Pons (tissue), 1 donor: ENCODE measurements around the gene IL10.
"Not testable (repeated sequence)": the region's sequence is repeated elsewhere in the genome, so short reads cannot be mapped to it uniquely, and the experiment has no call there.

Source experiments
- DNase-seq: peaks from one replicate; pipeline ENCODE4 v3.0.0-alpha.2; 2016; ENCODE audit warnings: low spot score

Gene IL10

GRCh38 chr1:206793620-206794019 lies 21.3 kb upstream of the IL10 start:
- DNase-seq, result no peak

DNA sequence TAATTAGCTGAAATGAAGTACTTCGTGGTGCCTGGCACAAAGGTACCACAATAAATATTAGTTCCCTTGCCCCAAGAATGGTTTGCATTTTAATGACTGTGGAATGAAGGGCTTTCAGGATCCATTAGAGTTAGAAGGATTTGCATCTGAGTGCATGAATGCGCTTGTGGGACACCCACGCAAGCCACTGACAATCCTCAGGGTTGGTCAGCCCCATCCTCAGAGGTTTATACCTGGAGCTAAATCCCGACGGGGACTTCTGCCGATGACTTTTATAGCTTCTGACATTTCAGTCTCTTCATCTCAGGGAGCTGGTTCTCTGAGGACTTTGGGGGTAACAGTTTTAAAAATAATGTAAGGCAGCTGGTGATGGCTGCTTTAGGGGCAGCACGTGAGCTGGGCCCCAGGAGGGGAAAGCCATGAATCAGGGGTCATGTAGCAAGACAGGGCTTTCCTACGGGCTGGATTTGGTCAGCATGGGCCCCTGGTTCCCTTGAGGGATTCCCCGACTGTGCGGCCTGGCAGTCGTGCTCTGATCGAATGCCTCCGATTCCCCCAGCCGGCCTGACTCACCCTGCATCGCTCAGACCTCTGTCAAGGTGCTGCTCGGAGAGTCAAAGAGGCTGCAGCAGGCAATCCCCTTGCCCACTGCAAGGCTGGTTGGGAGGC lies 20.8 kb upstream of the IL10 start:
- DNase-seq, result no peak

DNA sequence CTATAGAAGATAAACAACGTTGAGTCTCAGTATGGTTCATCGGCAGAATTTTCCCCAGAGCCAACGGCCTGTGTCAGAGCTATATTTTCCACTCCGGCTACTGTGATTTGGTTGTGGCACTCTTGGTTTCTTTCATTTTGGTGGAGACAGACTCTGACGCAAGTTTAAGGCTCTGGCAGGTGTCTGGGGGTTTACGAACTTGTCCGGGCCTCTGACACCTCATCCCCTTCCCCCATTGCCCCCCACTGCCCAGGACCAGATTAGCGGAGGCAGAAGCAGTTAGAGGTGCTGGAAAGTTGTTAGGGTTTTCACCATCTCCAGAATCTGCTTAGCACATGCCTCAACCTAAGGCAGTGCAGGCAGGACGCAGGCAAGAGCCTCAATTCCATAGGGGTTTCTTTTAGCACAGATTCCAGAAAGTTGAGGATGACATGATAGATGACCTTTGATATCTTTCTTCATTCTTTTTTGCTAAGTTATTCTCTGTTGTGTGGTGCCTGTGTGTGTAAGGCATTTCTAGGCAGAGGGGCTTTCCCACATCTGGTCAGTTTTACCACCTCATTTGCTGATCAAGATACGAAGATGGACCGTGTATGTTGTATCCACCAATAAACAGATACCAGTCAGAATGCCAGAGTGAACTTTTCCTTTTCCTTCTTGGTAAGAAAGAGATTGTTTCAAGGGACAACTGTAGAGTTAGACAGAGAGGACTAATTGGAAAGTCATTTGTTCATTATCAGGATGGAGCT lies 18.4 kb upstream of the IL10 start:
- DNase-seq, result no peak

DNA sequence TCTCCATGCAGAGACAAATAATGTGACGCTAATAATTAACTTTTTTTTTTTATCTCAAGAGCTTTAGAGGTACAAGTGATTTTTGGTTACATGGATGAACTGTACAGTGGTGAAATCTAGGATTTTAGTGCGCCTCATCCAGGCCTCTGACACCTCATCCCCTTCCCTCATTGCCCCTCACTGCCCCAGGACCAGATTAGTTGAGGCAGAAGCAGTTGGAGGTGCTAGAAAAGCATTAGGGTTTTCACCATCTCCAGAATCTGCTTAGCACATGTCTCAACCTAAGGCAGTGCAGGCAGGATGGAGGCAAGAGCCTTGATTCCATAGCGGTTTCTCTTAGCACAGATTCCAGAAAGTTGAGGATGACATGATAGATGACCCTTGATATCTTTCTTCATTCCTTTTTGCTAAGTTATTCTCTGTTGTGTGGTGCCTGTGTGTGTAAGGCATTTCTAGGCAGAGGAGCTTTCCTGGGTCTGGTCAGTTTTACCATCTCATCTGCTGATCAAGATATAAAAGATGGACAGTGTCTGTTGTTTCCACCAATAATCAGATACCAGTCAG lies 16.3 kb upstream of the IL10 start:
- no peak for DNase-seq

DNA sequence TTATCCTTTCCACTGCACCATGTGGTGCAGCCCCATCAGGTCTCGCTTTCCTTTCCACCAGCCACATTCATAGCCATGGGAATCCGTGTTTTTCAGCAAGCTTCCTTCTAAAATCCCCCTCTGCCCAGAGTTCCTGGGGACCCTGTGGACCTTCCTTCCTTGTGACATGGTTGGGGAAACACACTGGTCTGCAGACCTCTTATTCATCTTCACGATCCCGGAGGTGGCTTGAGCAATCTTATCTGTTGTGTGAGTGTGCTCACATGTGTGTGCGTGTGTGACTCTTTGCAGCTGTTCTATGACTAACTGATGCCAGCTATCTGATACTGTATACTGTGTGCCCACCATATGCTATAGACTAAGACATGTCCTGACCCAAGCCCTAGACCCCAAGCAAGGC lies 15.6 kb upstream of the IL10 start:
- no peak for DNase-seq

DNA sequence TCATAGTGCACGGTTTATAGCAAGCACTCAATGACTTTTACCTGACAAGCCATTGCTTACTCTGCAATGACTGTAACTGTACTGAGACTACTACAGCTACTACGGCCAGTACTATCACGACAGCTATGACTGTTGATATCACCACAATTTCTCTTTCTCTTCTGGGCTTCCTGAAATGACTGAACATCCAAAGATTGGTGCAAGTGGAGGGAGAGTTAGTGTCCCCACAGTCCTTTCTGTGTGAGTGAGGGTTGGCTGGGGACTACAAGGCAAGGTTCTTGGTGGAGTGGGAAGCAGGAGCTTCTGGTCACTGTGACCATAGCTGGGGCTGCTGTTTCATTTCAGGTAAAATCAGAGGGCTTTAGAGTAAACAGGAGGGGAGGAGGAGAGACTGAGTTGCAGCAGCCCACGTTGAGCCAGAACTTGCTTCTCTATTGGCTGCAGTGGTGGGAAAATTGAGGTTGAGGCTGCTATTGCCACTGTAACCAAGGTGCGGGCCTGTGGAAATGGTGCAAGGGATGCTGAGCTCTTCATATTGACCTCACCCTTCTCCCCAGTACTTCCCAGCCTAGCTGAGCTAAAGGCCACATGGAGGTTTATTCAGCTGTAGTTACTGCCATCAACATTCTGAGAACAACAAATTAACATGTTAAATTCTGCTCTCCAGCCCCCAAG lies 14.1 kb upstream of the IL10 start:
- DNase-seq, result no peak

- DNase-seq, result no peak
These were observed 13.0 kb upstream of the IL10 start for GRCh38 chr1:206785182-206785765.

DNA sequence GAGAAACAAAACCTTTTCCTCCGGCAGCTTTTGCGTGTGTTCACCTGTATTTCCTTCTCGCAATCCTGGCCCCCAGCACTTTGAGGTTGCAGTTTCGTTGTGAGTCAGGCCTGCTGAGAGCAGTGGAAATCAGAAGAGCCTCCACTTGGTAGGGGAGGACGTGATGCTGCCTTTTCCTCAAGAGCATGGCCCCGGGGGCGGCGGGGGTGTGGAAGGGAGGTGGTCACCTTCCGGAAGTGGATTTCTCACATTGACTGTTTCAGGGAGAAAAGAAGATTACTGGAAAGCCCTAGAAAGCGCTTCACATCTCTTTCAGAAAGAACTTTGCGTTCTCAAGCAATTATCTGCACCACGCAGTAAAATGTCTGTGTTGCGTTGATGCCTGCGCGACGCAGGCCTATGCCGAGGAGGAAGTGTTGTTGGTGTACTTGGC lies 12.2 kb upstream of the IL10 start:
- no peak for DNase-seq

DNA sequence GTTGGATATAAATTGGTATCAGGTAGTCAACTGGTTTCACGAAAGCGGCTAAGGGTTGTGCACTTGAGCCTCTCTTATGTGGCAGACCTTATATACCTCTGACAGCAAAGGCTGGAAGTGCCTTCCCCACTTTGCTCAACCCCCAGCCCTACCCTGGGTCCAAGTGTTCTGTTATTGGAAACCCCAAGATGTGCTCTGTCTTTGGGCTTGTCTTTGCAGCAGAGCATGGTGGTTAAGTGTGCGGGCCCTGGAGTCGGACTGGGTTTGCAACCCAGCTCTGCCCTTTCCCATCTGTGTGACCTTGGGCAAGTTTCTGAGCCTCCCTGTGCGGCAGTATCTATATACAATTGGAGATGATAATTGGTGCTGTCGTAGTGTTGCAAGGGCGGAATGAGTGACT lies 11.2 kb upstream of the IL10 start:
- no peak for DNase-seq

DNA sequence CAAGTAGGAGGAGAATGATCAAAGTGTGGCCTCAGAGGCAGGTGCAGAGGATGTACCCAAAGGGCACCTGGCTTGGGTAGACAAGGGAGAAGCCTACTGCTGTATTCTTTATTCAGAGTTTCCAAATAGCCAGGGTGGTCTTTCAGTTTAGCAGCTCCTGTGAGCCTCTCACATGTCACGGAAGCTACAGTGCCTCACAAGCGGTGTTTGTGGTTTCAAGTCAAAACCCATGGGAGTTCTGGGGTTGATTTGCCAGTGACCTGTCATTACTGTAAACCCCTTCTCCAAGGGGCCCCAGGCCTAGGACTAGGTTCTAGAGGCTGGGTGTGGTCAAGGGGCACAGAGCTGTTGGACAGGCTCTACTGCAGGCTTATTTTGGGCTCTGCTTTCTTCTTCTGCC lies 10.2 kb upstream of the IL10 start:
- no peak for DNase-seq

DNA sequence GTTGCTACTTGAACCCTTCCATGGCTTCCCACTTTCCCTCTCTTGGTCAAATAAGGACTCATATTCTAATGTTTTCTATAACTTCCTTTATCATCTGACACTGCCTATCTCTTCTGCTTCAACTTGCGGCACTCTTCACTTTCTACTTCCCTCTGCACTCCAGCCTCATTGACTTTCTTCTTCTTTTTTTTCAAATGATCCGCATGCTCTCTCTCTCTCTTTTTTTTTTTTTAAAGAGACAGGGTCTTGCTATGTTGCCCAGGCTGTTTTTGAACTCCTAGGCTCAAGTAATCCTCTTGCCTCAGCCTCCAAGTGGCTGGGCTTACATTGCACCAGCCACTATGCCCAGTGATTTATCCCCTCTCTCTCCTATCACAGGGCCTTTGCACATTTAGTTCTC lies 7.3 kb upstream of the IL10 start:
- DNase-seq, result no peak

DNA sequence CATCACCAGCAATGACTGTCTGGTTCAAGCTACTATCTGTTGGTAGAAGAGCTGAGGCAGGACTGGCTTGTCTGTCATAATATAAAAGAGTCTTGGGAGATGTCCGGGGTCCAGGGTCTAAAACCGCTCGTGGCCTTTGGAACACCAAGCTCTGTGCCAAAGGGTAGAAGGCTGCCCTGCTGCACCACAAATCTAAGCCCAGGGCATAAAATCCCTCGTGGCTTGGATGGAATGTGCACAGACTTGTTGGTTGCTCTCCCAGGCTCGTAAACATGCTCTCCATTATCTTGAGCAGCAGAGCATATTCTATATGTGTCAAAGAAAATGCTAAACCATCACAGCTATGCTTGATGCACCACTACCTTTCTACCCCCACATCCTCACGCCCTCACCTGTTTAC lies 6.6 kb upstream of the IL10 start:
- not testable (repeated sequence) for DNase-seq

- no peak for DNase-seq
These were observed 5.7 kb upstream of the IL10 start for GRCh38 chr1:206778031-206778430.

GRCh38 chr1:206776229-206776628 lies 3.9 kb upstream of the IL10 start:
- no peak for DNase-seq

DNA sequence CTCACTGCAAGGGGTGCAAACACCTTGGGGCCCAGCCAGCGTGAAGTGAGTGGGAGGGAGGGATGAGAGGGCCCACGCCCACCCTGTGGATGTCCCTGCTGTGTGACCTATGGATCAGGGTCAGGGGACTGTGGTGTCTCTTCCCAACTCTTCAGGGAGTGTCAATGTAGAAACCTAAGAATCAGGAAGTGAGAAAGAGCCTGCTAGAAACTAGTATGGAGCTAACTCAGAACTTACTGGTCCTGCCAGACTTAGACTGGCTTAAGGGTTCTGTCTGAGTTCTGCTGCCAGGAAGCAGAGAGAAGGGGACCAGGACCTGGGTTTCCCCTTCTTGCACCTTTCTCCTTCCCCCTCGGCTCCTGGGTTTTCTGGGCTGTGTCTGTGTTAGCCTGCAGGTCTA lies 1.8 kb upstream of the IL10 start:
- DNase-seq, result peak; percentile 37

GRCh38 chr1:206771338-206771692 lies 979 bp downstream of the IL10 start:
- no peak for DNase-seq

- peak; percentile 61 for DNase-seq
These were observed 1.6 kb downstream of the IL10 start, which contains the start of gene IL19 for GRCh38 chr1:206770531-206771337. IL19 (plus strand) TSS chr1:206770773; CDS start chr1:206836663, 65,890 bp downstream.

DNA sequence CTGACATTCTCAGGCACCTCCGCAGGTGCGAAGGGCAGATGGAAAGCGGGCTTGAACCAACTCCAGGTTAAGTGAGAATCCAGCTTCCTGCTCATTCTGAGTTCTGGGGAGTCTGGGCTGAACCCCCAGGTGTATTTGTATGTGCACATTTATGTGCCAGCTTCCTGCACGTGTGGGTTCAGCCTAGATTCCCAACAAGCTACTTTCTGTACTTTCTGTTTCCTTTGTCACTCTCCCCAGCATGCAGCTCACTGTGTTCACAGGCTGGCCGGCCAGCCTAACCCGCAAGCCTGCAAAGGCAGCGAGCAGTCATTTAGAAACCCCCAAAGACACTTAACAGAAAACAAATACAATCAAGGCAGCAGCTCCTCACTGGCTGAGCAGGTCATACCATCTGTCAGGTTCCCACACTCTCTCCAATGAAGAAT lies 3.0 kb downstream of the IL10 start:
- DNase-seq, result no peak

GRCh38 chr1:206768472-206769303 lies 3.6 kb downstream of the IL10 start:
- DNase-seq, result no peak

DNA sequence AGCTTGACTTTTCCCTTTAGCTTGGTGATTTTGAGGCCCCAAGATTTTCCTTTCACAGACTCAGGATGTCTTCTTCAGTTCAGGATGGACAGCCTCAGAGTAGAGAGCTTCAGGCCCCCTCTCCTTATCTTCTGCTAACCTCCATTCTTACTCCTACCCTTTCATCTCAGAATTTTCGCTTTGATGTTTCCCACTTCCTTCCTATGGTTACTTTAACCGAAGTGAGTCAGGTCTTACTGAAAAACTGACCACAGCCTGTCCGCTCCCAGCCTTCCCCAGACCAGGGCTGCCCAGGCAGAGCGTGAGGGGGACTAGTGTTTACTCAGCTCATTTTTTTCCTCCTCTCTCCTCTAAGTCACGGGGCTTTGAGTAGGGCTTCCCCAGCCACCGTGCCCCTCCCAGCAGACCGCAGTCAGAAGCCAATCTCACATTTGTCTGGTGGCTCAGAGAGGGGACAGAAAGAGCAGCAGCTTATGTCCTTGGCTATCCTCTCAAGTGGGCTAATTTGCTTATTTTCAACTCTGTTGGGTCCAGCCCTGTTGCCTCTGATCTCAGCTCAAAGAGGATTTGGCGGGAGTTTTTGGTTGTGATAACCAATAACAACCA lies 5.9 kb downstream of the IL10 start:
- peak; percentile 63 for DNase-seq
